Gastrocnemius medialis (tissue), 4 donors: Measurements from ENCODE around the gene SRGAP3.

ENCODE experiments used
- POLR2A ChIP-seq, 2 donors: fragments of 450-650 bp; IDR thresholded peaks; one replicate each; pipeline ENCODE4 v1.6.1; 2017; ENCODE audit warnings: antibody characterized with exemption in 2 of 2, mild to moderate bottlenecking in 2 of 2, moderate library complexity in 2 of 2
- TF ChIP-seq, protein P1 (sequence below), 5 experiments: fragments of 450-650 bp in 3 of 5; fragments of 200-600 bp in 2 of 5; sonication (generic) in 2 of 5; IDR thresholded peaks in 4 of 5; conservative IDR thresholded peaks in 1 of 5; 1 replicate in 4 of 5; 2 replicates in 1 of 5; pipeline ENCODE4 v1.5.1; 2016 to 2019; ENCODE audit warnings: antibody characterized with exemption in 5 of 5, mild to moderate bottlenecking in 3 of 5, moderate library complexity in 3 of 5

DNA sequence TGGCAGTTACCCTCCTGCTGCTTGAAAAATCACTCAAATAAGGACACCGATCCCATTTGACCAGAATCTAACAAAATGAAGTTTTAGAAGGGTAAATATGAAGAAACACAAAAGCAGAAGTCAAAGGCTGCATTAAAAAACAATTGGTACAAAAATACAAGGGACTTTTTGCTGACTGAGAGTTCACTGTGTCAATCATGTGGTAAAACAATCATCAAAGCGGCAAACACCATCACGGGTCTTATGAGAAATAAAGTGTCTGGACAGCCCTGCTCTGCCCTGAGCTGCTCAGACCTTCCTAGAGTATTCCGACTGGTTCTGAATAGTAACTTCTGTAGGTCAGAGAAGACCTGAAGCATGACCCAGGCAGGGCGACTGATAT is 148.9 kb downstream of the SRGAP3 start:
- TF ChIP-seq, protein P1, sequence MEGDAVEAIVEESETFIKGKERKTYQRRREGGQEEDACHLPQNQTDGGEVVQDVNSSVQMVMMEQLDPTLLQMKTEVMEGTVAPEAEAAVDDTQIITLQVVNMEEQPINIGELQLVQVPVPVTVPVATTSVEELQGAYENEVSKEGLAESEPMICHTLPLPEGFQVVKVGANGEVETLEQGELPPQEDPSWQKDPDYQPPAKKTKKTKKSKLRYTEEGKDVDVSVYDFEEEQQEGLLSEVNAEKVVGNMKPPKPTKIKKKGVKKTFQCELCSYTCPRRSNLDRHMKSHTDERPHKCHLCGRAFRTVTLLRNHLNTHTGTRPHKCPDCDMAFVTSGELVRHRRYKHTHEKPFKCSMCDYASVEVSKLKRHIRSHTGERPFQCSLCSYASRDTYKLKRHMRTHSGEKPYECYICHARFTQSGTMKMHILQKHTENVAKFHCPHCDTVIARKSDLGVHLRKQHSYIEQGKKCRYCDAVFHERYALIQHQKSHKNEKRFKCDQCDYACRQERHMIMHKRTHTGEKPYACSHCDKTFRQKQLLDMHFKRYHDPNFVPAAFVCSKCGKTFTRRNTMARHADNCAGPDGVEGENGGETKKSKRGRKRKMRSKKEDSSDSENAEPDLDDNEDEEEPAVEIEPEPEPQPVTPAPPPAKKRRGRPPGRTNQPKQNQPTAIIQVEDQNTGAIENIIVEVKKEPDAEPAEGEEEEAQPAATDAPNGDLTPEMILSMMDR (IDR thresholded peaks at IDR 0.05 in 4 of 5, conservative IDR thresholded peaks at IDR 0.05 in 1 of 5) = no peak
- no peak for TF ChIP-seq POLR2A (IDR thresholded peaks at IDR 0.05)
